Stimulated activated CD4-positive, alpha-beta T cell treated with anti-CD3 and anti-CD28 coated beads, Interleukin-1b, Interleukin-23, amount 100 ng/mL, for 24 hours (primary cell): Measurements from ENCODE around the gene ELMOD3.
"Not testable (repeated sequence)": the region's sequence is repeated elsewhere in the genome, so short reads cannot be mapped to it uniquely, and the experiment has no call there.

Experiments used
- DNase-seq, 4 experiments: peaks; one replicate each; pipeline ENCODE4 v3.0.0-alpha.2; 2020; ENCODE audit warnings: low read depth in 4 of 4, low spot score in 1 of 4

ELMOD3 gene

DNA sequence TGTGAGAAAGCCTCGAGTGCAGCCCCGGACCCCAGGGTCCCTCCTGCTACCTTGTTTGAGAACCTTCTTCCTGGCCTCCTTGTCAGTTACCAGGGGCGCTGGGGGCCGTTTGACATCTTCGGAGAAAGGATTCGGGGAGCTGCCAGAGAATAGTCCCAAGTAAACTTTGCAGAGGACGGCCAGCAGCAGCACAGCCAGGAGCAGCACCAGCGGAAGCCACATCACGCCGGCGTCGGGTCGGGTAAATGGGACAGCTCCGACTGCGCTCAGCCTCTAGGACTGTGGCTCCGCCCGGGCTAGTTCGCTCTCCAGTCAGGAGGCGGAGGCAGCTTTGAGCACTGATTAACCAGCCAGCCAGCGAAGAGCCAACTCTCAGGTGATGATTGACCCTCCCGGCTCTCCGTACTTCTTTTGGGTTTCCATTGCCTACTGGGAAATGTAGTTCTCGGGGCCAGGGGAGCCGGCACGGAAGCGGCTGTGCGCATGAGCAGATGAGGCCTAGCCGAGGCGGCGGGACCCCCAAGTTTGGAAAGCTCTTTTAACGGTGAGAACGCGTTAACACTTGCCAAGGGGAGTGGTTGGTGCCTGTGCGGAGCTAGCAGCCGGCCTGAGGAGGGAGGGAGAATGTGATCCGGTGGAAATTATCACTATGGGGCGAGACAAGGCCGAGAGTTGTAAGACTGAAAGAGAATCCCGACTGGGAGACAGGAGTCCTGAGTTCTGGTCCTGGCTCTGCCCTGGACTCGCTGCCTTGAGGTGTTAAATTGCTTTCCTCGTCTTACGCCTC lies at the start of gene ELMOD3, which contains the start of gene RETSAT:
Gene ELMOD3 (plus strand): TSS at position 484 of the 787 bp plus-strand sequence. CDS start 2,430 bp downstream, outside the sequence.
Gene RETSAT (minus strand): TSS at position 243 of the 787 bp plus-strand sequence. CDS start 21 bp downstream, at position 222.
- peak; percentile 81 to 94 (median 88) for DNase-seq

DNA sequence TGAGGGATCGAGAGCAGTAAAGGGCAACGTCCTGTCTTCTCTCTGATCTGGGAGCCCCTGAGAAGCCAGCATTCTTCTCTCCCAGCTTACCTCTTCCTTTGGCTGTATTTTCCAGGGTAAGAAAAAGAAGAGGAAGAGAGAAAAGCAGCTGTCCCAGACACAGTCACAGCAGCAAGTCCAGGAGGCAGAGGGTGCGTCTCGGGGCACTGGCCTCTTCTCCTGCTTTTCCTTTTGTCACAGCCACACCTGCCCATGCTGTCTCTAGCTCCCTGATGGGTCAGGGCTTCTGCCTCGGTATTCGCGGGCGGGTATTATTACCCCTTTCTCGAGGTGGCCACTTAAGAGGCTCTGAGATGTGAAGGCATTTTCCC lies 47.1 kb upstream of the ELMOD3 start:
- DNase-seq = no peak

DNA sequence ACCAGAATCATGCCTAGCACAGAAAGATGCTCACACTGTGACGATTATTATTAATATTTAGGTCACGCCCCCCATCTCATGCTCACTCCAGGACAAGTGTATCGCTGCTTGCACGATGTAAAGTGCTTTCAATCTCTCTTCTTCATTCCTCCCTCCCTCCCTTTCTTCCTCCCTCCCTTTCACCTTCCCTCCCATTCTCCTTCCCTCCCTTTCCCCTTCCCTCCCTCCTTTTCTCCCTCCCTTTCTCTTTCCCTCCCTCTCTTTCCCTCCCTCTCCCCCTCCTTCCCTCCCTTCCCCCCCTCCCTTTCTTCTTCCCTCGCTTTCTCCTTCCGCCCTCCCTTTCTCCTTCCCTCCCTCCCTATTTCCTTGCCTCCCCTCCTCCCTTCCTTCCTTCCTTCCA lies 46.4 kb upstream of the ELMOD3 start:
- no peak for DNase-seq

DNA sequence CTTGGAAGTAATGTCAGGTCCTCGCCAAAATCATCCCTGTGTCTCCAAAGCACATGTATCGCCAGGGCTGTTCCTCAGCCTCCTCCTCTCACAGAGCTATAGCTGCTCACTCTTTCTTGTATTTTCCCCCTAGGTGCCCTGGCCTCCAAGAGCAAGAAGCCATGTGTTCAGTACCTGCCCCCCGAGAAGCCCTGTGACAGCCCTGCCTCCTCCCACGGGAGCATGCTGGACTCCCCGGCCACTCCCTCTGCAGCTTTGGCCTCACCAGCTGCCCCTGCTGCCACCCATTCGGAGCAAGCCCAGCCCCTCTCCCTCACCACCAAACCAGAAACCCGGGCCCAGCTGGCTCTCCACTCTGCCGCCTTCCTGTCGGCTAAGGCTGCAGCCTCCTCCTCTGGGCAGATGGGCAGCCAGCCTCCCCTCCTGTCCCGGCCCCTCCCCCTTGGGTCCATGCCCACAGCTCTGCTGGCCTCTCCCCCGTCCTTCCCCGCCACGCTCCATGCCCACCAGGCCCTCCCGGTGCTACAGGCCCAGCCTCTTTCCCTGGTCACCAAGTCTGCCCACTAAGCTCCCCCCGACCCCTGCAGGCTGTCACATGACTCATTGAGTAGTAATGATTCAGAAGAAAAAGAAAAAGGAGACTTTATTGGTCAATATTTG lies 45.5 kb upstream of the ELMOD3 start:
- DNase-seq = no peak

DNA sequence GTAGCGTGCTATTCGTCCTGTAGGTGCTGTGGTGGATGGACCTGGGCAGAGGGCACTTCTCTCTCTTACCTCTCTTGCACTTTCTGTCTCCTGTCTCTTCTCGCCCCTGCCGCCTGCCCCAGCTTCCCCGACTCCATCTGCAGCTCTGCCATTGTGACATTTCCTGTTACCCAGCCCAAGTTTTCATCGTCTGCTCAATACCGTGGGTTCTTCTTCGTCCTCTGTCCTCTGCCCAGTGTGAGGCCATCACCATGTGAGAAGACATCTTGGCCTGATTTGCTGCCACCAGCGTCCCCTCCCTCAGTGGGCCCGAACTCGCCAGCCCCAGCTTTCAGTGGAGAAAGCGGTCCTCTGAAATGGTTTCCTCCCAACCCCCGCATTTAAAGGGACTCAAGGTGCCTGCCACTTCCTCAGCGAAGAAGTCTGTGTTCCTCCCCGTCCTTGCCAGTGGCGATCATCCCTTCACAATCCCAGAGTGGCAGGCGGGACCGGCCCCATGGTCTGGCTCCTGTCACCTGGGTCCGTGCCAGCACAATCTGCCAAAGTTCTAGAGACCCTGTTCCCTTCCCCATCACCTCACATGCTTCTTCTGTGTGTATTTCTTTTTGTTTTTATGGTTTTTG lies 44.8 kb upstream of the ELMOD3 start:
- DNase-seq = no peak

DNA sequence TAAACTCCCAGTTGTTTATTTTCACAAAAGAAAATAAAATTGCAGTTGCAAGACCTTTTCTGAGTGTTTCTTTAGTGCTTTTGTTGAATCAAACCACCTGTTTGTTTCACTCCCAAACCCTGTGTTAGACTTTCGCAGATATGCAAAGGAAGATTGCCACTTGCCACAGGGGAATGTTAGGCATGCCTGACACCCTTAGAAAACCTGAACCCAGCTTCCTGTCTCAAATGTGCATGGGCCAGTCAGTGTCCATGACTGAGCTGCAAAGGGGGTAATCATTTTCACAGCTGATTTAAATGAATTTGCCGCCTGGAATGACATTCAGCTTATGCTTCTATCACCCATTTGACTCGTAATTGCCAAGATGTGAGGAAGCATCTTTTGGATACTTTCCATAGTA lies 44.2 kb upstream of the ELMOD3 start:
- no peak for DNase-seq

DNA sequence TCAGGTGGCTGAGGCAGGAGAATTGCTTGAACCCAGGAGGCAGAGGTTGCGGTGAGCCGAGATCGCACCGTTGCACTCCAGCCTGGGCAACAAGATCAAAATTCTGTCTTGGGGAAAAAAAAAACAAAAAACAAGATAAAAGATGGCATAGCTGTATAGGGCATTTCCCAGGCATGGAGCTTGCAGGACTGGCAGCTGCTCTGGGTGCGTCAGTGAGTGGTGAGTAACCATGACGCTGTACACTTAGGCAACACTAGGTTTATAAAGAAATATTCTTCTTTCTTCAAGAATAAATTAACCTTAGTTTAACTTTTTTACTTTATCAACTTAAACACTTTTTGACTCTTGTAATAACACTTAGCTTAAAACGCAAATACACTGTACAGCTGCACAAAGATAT lies 42.2 kb upstream of the ELMOD3 start:
- DNase-seq = no peak

DNA sequence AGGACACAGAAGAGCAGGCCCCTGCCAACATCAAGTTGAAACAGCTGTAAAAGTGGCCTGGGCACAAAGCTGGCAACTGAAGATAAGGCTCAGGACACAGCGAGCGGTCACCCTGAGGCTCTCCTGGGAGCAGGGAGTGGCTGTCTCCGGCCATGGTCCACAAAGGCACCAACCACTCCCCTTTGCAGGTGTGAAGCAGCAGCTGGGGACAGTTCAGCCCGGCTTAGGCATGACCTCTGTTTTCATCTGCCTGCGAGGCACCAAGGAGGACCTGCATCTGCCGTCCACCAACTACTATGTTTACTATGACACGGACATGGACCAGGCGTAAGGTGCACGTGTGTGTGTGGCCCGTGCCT lies 39.7 kb upstream of the ELMOD3 start:
- DNase-seq = no peak

DNA sequence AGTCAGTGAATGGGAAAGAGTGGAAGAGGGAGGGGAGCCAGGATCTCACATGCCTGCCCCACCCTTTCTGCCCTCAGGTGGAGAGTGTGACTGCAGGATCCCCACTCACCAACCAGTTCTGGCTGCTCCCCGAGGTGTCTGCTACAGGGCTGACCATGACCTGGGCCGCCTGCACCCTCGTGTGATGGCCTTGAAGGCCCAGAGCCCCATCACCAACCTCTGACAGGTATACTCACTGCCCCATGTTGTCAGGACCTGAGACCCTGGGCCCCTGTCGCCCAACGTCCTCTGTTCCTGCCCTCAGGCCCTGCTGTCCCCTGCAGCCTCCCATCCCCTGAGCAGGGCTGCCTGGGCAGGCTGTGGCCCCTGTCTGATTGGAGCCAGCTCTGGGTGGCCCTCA lies 38.6 kb upstream of the ELMOD3 start:
- not testable (repeated sequence) for DNase-seq

DNA sequence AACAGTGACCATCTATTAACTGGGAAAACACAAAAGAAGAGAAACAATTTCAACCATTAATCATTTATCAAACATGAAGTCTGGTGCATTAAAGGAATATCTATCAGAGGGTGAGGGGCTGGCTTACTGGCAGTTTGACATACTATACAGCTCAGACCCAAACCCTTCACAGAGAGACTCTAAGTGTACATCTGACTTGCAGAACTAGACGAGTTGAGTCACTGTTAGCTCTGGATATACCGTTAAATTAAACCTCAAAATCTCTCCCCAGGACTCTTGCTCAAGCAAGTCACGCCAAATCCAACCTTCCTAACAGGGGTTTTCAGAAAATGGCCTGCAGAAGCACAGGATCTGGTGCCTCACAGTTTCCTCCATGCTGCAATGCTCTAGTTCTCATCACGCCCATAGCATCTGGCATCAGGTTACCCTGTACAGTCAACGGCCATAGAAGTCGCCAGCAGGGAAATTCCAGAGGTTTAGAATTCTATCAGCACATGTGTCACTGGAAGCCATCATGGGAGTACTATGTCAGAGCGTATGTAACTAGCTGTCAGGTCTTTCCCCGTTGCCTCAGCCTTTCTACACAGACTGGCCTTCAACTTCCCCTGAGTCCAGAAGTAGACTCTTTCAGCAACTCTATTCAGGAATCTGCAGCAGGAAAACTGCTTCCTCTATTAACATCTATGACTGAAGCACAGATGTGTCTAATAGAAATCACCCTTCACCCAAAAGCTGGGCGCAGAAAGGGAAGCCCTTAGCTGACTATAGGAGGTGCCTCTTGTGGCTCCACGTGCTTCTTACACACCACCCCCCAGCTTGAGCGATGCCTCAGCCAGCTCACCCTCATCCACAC lies 36.1 kb upstream of the ELMOD3 start:
- DNase-seq = peak in 2 of 4 experiments; percentile 25 to 37

DNA sequence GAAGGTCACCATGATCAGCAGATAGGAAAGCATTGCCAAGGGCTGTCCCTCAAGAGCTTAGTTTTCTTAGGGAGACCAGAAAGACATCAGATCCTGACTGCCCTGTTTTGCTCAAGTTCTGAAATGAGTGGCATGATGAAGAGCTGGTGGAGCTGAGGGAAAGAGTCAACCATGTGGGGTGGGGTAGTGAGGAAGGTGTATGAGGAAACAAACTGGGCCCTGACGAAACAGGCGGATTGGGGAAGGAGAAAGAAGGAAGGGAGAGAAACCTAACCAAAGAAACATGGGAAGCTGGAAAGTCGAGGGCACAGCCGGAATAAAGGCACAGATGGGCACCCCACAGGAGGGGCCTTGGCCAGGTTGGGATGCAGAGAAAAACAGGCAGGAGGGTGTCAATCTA lies 34.8 kb upstream of the ELMOD3 start:
- no peak for DNase-seq

DNA sequence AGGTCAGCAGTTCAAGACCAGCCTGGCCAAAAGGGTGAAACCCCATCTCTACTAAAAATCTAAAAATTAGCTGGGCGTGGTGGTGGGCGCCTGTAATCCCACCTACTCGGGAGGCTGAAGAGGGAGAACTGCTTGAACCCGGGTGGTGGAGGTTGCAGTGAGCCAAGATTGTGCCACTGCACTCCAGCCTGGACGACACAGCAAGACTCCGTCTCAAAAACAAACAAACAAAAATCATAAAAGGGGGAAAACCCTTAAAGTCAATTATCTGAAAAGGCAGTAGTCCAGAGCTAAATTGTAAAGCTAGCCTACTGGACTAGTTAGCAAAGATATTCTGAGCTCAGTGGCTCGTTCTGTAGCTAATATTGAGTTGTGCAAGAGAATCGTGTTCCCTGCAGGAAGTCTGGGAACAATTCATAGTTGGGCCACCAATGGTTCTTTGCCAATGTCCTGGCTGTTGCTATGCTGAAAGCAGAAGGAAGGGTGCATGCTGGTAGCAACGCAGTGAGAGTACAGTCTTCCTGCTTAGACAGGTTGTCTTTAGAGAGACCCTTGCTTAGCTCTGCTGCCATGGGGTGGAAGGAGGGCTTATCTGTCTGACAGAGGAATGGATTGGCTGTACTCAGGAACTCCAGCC lies 31.1 kb upstream of the ELMOD3 start:
- no peak for DNase-seq

DNA sequence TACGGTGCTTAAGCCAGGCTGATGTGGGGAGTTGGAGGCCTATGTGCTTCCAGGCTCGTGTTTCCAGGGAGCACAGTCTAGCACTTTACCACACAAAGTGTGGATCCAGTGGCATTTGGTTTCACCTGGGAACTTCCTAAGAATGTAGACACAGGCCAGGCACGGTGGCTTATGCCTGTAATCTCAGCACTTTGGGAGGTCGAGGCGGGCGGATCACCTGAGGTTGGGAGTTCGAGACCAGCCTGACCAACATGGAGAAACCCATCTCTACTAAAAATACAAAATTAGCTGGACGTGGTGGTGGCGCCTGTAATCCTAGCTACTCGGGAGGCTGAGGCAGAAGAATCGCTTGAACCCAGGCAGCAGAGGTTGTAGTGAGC lies 30.6 kb upstream of the ELMOD3 start:
- DNase-seq = not testable (repeated sequence)

DNA sequence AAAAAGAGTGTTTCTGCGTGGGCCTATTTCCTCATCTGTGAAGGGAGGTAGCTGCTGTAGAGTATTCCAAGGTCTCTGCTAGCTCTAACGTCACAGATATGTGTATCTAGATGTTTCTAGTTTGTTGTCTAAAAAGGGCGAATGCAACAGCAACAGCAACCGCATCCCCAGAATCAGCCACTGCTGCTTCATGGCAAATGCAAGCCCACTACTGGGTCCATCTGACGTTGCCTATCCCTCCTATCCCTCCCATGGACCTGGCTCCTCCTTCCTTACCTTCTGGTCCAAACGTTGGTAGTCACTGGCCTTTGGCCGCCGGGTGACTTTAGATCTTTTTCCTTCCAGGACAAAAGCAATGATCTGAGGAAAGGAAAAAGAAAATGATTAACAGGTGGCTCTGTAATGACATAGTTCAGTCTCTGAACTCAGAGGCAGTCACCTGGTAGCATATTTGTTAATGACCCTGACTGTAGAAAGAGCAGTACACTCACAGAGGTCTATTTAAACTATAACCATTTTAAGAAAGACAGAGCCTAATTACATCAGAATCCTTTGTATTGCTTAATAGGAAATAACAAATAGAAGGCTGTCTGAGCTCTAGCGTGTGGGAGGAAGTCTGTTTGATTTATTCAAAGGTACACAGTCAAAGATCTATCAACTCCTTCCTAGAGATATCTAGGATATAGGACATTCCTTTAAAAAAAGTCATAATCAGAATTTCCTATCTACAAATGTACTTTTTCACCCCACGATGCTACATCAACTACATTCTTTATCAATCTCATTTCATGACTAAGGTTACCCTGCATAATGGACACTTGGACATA lies 29.7 kb upstream of the ELMOD3 start:
- no peak for DNase-seq

DNA sequence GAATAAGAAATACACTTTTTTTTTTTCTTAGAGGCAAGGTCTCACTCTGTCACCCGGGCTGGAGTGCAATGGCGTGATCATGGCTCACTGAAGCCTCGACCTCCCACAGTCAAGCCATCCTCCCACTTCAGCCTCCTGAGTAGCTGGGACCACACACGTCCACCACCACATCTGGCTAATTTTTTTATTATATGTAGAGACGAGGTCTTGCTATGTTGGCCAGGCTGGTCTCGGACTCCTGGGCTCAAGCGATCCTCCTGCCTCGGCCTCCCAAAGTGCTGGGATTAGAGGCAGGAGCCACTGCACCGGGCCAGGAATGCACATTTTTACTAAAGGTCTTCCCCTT lies 29.1 kb upstream of the ELMOD3 start:
- no peak for DNase-seq

DNA sequence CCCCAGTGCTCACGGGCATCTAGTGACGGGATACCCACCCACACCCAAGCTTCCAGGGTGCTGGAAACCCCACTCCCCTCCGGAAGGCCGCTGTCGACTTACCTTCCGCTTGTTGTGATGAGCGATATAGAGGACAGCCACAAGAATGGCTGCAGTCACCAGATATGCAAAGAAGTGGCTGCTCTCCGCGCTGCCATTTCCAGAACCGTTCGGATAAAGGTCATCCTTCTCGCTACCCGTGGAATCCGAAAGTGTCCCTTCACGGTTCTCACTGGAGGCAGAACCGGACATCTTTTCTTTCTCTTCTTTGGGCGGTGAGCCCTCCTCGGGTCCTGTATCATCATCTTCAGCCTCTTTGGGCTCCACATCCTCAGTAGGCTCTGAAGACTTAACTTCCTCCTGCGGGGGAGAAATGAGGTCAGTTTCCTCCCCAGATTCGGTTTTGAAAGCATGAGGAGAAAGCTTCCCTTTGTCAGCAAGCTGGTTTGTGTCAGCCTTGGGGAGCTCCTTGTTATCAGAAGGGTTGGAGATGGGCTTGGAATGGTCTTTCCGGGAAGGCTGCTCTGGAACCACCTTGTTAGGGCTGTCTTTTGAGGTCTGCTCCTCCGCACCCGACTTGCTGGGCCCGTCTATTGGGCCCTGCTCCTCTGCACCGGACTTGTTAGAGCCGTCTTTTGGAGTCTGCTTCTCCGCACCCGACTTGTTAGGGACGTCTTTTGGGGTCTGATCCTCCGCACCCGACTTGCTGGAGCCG lies 28.0 kb upstream of the ELMOD3 start:
- DNase-seq = peak in 2 of 4 experiments; percentile 10 to 28

DNA sequence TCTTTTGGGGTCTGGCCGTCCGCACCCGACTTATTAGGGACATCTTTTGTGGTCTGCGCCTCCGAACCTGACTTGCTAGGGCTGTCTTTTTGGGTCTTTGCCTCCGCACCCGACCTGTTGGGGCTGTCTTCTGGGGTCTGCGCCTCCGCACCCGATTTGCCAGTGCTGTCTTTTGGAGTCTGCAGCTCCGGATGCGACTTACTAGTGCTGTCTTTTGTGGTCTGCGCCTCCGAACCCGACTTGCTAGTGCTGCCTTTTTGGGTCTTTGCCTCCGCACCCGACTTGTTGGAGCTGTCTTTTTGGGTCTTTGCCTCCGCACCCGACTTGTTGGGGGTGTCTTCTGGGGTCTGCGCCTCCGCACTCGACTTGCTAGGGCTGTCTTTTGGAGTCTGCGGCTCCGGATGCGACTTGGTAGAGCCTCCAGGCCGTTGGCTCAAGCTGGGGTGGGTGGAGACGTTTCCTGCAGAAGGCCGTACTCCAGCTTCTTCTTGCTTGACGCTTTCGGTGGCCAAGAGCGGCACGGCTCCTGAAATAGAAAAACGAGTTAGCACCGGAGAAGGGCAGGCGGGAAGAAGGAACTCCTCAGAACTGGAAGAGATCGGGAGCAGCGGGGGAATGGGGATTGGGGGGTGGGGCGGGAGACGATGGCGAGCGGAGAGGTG lies 27.3 kb upstream of the ELMOD3 start:
- peak in 3 of 4 experiments; percentile 21 to 37 (median 36) for DNase-seq

DNA sequence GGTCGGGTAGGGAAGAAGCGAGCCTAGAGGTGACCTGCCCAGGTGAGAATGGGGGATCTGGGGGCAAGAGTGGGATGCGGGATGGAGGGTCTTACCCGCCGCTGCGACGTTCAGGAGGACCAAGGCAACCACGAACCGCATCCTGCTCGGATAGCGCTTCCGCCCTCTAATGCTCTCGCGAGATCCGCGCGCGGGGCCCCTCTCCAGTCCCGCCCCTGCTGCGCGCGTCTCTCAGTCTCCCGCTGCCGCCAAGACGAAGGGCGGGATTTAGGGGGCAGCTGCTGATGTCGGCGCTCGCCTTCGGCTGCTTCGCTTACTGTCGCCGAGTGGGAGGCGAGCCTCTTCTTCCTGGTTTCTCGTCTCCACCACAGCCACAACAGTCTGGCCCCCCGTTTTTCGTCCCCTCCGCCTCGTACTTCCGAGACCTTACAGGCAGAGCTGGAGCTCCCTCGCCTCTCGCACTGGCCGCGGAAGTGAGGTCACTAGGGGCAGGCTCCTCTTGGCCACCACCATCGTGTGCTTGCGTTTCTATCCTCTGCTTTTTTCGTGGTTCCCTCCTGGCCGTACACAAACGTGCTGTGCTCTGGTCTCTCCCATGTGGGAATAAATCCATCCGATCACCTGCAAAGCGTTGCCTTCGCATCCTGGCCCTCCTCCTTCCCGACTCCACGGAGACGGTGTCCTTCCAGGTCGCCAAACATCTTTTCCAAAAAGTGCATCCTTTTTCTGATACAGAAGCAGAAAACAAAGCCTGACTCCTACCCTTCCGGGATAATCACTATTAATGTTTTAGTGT lies 26.5 kb upstream of the ELMOD3 start, which contains the start of gene TGOLN2:
Gene TGOLN2 (minus strand): TSS at position 168 of the 796 bp plus-strand sequence. CDS start 27 bp downstream, at position 141.
- peak; percentile 77 to 92 (median 88) for DNase-seq
